ENCODE results near the gene HIRA.

HIRA gene

DNA sequence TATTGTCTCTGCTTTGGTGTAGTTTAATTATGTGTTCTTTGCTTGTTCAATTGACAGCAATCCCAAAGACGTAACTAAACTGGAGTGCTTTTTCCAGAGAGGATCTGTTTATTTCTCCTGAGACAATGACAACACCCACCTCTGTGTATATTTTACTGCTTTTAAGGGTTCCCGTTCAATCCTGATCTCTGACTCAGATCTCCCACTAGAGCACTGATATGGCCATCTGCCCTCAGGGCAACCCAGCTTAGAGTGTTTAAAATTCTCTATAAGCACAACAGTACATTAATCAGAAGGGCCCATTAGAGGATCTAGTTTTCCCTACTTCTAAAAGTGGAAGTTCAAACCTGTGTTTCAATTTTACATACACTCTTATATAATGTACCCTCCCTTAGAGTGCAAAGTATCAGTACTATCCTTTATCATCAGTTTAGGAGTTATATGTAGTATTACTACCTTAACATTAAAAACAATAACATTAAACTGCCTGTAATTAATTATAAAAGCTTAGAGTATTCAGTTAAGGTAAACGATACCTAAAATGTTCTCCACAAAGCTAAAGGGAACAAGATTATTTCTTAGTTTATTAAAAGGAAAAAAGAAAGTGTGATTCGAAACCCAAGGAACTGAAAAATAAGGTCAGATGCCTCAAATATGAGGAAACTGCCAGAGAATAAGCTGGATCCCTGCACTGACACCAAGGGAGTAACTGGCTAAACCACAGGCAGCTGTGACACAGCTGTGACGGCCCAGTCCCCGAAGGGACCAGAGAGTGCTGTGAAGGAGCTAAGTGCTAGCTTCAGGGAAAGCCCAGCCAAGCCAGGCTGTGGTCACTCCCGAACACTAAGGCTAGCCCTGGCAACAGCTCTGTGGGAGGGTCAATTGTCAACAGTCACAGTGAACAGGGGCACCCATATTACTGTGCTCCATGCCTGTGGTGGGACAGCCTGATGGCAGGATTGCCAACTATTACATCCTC lies 32.2 kb upstream of the HIRA start:
- in situ Hi-C loops (cut with HindIII; ENCODE audit: low sequenced_read_pairs): loop anchor here (25.0 kb wide), 1 partner anchor 149 kb away; no protein-coding TSS in a partner anchor

DNA sequence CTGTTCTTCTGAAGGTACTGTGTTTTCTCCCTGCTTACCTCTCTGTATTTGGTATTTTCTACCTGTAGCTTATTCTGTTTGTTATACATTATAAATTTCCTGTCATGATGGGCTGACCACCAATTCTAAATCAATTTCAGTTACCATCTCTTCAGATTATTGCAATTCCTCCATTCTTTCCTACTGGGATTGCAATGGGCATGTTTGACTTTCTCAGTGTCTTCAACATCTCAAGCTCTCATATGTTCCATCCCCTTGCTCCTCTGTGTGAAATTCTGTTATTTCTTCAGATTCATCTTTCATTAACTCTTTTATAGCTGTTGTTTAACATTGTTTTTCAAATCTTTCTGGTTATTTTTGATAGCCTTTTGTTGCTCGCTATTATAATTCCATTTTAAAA lies 31.5 kb upstream of the HIRA start:
- in situ Hi-C loops (cut with HindIII; ENCODE audit: low sequenced_read_pairs): loop anchor here (25.0 kb wide), 1 partner anchor 149 kb away; no protein-coding TSS in a partner anchor

DNA sequence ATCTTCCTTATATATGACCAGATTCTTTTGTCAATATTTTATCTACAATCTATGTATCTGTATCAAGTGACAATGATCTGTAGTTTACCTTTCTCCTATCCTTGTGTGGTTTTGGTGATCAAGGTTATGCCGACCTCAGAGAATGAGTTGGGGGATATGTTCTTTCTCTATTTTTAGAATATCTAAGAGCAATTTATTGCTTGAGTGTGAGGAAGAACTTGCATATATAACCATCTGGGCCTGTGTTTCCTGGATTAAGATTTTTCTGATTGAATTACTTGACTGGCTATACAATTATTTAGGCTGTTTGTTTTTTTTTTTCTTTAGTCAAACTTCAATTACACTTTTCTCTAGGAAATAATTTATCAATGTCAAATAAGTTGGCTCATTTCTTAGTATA lies 30.0 kb upstream of the HIRA start:
- in situ Hi-C loops (cut with HindIII; ENCODE audit: low sequenced_read_pairs): loop anchor here (25.0 kb wide), 1 partner anchor 151 kb away; no protein-coding TSS in a partner anchor

DNA sequence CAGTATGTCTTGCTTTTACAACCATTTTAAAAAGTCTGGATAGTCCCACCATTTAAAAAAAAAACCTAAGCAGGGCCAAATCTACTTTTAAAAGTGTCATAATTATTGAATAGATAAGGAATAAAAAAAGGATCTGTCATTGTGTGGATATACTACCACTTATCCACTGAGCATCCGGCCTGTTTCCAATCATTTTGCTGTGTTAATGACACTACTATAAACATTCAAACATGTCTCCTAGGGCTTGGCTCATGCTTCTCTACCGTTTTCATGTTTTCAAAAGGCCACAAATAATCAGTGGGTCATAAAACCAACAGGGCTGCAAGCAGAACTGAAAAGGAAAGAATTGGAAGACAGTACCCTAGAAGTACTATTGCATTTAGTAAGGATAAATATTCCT lies 28.5 kb upstream of the HIRA start:
- in situ Hi-C loops (cut with HindIII; ENCODE audit: low sequenced_read_pairs): loop anchor here (25.0 kb wide), 1 partner anchor 152 kb away; no protein-coding TSS in a partner anchor

DNA sequence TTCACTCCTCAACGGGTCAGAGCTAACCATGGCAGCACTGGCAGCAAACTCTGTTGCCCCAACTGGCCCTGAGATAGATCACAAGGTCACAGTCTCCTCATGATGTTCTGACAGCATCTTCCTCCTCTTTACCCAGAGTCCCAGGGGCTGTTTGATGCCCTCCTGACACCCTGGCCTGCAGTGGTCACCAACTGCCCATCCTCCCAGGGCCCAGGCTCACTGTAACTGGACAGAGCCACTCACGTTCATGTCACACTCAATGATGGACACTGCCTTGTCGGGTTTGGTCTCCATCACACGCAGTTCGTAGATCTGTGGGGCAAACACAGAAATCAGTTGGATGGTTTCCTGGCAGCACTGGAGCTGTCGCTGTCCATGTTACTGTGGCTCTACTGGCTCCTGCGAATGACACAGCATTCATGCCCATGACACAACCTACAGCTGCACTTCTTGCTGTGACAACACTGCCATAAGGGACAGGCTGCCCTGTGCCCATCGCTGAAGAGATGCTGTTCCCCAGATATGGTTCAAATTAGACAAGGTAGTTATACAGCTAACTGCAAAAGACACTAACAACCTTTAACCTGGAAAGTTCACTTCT lies 26.4 kb upstream of the HIRA start:
- in situ Hi-C loops (cut with HindIII; ENCODE audit: low sequenced_read_pairs): loop anchor here (25.0 kb wide), 1 partner anchor 154 kb away; no protein-coding TSS in a partner anchor

DNA sequence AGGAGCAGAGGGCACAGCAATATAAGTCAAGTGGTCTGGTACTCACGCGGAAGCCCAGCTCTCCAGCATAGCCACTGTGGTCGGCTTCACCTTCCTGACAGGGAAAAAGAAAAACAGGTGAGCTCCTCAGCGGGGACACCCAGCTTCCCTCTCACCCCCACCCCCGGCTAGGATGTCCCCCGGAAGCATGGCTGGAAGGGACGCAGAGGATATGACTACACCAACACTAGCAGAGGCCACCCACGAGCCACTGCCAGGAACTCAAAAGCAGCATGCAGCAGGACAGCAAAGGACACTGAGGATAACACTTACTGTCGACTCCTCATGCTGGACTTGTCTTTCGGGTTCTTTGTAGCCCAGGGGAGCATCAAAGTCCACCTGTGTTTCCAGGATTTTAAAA lies 25.0 kb upstream of the HIRA start:
- in situ Hi-C loops (cut with HindIII; ENCODE audit: low sequenced_read_pairs): loop anchor here (25.0 kb wide), 1 partner anchor 156 kb away; no protein-coding TSS in a partner anchor

DNA sequence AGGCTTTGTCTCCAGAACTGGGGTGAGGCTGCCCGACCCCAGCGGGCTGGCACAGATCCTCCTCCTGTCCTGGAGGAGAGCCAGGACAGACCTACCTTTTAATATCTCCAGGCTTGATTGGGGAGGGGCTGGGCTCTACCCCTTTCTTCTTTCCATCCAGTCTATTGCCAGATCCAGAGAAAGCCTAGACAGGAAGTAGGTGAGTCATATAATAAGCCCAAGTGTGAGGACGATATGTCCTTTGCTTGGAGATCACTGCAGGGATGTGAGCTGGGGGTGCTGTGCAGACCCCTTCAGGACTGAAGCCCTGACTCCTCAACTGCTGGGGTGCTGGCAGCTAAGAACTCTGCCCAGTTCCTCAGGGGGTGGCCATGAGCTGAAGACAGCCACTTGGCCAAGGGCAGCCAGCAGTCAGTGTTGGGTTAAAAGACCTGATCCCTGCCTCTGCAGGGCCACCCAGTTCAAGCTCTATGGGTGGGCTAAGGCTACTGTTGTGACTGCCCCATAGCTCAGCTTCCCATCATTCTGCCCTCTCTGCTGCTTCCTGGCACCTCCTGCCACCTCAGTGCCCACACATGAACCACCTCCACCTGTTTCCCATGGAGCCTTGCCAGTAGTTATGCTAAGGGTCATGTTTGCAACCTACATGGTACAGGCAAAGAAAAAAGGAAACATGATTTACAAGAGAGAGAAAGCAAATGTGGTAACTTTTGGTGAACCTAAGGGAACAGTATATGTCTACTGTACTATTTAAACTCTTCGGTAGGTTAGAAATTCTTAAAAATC lies 24.2 kb upstream of the HIRA start:
- in situ Hi-C loops (cut with HindIII; ENCODE audit: low sequenced_read_pairs): loop anchor here (25.0 kb wide), 1 partner anchor 157 kb away; no protein-coding TSS in a partner anchor

DNA sequence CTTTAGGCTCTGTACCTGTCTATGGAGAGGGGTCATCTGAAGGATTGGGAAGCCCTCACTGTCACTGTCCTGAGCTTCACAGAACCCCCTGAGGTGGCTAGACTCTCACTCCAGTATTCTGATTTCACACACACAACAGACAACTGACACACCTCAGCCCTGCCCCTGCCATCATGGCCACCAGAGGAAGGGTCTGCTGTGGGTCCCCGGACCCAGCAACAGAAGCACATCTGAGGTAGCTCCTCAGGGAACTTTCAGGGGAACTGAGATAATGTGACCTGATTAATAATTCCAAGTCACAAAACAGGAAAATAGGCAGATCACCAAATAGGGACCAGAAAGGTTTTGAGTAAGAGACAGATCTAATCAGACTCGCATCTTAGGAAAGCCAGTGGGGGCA lies 23.5 kb upstream of the HIRA start:
- in situ Hi-C loops (cut with HindIII; ENCODE audit: low sequenced_read_pairs): loop anchor here (25.0 kb wide), 1 partner anchor 157 kb away; no protein-coding TSS in a partner anchor

DNA sequence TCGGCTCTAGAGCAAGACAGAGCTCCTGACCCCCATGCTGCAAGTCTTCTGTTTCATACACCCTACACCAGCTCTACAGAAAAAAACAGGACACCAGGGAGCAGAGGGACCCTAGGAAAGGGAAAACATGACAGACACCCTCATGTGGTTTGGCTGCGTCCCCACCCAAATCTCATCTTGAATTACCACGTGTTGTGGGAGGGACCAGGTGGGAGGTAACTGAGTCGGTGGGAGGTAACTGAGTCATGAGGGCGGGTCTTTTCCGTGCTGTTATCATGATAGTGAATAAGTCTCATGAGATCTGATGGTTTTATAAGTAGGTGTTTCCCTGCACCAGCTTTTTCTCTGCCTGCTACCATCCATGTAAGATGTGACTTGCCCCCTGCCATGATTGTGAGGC lies 22.6 kb upstream of the HIRA start:
- in situ Hi-C loops (cut with HindIII; ENCODE audit: low sequenced_read_pairs): loop anchor here (25.0 kb wide), 1 partner anchor 158 kb away; no protein-coding TSS in a partner anchor

DNA sequence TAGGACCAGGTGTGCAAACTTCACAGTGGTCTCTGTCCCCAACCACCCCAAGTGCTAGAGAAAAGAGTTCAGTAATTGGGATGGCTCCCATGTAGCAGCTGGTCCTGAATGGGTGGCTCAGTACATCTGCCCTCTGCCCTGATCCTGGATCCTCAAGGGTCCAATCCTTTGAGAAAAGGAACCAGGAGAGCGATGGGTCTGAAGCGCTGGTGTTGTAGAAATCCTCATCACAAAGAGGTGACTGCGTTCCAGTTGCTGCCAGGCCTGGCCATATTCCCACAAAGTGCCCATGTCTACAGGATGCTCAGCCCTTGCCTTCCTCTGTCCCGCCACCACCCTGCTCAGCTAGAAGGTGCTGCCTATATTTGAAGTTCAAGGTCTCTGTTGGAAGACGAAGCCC lies 22.2 kb upstream of the HIRA start:
- in situ Hi-C loops (cut with HindIII; ENCODE audit: low sequenced_read_pairs): loop anchor here (25.0 kb wide), 1 partner anchor 159 kb away; no protein-coding TSS in a partner anchor

DNA sequence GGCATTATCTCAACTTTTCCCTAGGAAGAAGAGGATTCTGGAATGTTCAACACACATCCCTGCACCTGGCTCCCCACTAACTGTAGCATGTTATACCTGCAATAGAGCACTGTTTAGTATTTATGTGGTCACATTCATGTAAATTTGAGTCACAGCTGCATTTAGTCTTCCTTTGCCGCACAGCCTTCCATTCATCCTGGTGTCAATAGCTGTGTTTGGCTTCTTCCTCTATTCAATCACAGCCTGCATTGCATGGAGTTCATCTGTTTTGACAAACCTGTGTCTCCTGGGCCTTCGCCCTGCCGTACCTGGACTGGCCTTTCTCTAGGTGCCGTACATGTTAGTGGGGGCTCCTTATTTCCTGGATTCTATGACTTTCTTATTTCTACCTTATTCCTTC lies 20.0 kb upstream of the HIRA start:
- in situ Hi-C loops (cut with HindIII; ENCODE audit: low sequenced_read_pairs): loop anchor here (25.0 kb wide), 1 partner anchor 161 kb away; no protein-coding TSS in a partner anchor

DNA sequence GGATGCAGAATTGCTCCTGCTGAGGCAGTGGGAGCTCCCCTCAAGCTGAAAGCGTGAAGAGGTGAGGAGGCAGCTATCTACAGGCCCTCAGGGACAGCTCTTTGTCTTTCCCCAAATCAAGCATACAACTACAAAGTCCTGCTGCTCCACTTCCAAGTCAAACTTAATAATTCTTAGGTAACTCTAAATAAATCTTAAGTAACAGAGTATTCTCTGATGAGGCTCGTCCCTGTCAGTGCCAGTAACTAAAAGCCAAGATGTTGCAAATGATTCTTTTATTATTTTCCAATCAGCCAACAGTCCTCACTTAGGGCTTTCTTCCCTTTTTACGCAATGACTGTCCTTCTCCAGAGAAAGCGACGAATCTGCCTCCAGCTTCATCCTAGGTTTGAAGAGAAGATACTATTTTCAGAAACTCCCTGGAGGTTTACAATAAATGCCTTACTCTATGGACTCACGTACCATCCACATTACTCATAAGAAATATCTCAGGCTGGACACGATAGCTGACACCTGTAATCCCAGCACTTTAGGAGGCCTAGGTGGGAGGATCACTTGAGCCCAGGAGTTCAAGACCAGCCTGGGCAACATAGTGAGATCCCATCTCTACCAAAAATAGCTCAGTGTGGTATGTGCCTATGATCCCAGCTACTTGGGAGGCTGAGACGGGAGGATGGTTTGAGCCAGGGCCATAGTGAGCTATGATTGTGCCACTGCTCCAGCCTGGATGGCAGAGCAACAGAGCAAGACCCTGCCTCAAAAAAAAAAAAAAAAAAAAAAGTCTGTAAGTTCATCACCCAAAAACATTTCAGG lies 19.0 kb upstream of the HIRA start:
- in situ Hi-C loops (cut with HindIII; ENCODE audit: low sequenced_read_pairs): loop anchor here (25.0 kb wide), 1 partner anchor 162 kb away; no protein-coding TSS in a partner anchor

DNA sequence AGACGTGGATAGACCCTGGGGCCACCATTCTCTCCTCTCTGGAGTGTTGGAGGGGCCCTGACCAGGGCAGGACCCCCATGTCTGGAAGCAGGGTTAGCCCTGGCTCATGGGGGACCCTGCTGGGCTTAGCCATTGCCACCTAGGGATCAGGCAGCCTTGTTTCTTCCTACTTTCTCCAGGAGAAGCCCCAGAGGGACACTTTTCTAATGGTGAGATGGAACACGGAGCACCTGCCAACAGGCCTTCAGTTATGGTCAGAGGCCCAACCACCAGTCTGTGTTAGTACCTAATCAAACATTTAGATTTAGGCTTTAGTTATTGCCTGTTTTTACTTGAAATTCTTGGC lies 17.9 kb upstream of the HIRA start:
- in situ Hi-C loops (cut with HindIII; ENCODE audit: low sequenced_read_pairs): no loop called here

DNA sequence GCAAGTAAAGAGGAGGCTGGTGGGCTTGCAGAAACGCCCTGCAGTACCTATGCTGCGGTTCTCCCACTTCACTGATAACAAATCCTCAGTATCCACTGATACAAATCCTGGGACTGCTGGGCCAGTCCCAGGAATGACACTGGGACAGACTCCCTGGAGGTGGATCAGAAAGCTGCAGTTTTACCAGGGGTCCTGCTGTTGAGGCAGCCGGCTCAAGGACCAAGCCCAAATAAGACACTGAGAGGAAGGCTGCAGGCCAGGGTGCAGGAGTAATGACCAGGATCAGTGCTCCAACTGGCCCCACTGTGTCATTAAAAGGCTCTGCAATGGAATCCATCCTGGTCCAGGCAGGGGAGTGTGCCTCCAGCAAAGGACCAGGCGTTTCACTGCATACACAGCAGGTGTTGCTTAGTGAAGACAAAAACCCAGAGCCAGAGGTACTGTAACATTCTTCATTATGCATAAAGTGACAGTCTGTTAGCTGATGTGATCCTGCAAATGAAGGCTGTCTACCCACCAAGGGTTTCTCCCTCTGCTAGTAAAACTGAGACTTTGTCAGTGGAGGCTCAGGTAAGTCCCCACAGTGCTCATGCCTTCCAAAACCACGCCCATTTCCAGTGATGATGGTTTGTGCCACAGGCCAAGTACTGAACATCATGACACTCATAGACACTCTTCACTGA lies 17.3 kb upstream of the HIRA start:
- in situ Hi-C loops (cut with HindIII; ENCODE audit: low sequenced_read_pairs): no loop called here

DNA sequence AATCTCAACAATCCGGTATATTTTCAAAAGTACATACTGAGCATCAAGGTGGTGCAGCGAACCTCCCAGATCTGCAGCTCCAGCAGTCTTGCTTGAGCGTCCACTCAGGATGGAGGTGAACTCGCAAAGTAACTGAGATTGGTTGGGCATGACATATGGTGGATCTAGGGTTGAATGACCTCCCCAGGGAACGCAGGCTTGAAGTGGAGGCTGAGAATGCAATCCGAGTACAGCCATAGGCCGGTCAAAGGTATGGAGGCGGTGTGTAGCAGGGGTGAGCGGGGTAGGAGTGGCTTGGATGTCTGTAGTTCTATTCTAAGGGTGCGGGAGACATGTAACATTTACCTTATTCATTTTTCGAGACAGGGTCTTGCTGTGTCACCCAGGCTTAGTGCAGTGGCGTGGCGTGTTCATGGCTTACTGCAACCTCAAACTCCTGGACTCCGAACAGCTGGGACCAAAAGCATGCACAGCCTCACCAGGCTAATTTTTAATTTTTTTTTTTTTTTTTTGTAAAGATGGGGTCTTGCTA lies 16.6 kb upstream of the HIRA start:
- in situ Hi-C loops (cut with HindIII; ENCODE audit: low sequenced_read_pairs): no loop called here

DNA sequence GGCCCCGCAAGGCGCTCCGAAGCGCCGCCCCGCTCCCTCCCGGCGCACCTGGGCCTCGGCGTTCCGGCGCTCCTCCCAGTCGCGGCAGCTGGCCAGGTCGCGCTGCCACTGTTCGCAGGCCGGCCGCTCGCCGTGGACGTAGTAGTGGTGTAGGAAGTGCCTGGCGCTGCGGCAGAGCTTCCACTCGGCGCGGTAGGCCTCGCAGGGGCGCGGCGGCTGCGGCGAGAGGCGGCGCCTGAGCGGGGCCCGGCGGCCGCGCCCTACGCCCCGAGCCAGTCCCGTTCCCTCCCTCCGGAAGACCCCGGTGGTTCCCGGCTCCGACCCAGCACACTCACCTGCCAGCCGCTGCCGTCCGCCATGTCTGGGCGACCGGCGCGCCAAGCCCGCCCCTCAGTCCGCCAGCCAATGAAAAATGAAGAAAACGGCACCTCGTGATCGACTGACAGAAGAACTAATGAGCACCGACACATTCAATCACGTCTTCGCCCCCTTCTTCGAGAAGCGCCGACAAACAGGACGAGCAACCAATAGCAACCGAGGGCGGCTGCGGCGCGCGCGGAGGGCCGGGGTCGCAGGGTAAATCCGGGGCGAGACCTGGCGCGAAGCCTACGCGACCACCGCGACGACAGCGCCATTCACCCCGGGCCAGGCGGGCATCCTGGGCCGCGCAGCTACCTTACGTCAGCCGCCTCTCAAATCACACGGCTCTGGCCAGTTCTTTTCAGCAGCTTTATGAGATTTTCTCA lies 16.0 kb upstream of the HIRA start, which contains the start of gene C22orf39:
Gene C22orf39 (minus strand): TSS at position 382 of the 746 bp plus-strand sequence. CDS start 23 bp downstream, at position 359.
- in situ Hi-C loops (cut with HindIII; ENCODE audit: low sequenced_read_pairs): no loop called here

DNA sequence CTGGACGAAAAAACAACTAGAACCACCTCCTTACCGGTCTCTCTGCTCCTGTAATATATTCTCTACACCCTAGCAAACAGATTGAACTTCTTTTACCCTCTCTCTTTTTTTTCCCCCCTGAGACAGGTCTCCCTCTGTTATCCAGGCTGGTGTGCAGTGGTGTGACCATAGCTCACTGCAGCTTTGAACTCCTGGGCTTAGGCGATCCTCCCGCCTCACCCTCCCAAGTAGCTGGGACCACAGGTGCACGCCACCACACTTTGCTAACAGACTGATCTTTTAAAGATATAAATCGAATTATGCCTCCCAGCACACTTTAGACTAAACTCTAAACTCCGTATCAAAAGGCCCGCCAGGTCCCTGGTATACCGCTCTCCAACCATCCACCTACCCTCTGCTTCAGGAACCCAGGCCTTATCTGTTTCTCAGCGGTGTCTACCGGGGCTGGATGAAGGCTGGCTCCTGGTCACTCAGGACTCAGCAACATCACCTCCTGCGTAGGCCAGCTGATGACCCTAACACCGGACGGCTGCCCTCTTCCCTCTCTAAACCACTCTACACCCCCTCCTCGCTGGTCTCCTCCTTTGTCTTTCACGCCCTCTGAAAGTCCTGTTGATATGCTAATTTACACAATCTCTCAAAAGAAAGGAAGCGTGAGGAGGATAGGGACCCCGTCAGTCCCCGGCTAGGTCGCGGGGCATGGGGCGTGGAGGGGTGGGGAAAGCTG lies 15.2 kb upstream of the HIRA start:
- in situ Hi-C loops (cut with HindIII; ENCODE audit: low sequenced_read_pairs): no loop called here
